Measurements from ENCODE around the gene CACNA2D3.

CACNA2D3 gene

DNA sequence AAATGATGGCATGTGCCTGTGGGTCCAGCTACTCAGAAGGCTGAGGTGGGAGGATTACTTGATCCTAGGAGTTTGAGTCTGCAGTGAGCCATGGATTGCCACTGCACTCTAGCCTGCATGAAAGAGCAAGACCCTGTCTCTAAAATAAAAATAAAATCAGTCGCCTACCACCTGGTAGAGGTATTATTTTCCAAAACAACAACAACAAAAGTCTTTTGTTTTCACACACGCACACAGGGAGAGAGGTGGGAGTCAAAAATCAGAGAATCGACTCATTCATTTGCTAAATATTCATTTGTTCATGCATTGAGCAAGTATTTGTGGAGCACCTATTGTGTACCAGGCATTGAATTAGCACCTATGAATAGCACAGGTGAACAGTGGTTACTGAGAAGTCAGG is 587.4 kb downstream of the CACNA2D3 start:
- CTCF ChIA-PET, result no interaction called here
- TF ChIP-seq ZNF384 (IDR thresholded peaks at IDR 0.05) (no peak), L3MBTL2 (conservative IDR thresholded peaks at IDR 0.05) (no peak)
- POLR2A ChIA-PET, result no interaction called here
- DNase-seq (ENCODE audit: extremely low spot score), result no peak

- no peak for DNase-seq (ENCODE audit: extremely low spot score)
- TF ChIP-seq ELF4 (IDR thresholded peaks at IDR 0.05), result no peak
- TF ChIP-seq, protein P1, sequence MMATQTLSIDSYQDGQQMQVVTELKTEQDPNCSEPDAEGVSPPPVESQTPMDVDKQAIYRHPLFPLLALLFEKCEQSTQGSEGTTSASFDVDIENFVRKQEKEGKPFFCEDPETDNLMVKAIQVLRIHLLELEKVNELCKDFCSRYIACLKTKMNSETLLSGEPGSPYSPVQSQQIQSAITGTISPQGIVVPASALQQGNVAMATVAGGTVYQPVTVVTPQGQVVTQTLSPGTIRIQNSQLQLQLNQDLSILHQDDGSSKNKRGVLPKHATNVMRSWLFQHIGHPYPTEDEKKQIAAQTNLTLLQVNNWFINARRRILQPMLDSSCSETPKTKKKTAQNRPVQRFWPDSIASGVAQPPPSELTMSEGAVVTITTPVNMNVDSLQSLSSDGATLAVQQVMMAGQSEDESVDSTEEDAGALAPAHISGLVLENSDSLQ (IDR thresholded peaks at IDR 0.05), result no peak
- ChIA-PET POLR2A (no interaction called here), CTCF (no interaction called here)
These were observed 588.6 kb downstream of the CACNA2D3 start for GRCh38 chr3:54710954-54711353.

DNA sequence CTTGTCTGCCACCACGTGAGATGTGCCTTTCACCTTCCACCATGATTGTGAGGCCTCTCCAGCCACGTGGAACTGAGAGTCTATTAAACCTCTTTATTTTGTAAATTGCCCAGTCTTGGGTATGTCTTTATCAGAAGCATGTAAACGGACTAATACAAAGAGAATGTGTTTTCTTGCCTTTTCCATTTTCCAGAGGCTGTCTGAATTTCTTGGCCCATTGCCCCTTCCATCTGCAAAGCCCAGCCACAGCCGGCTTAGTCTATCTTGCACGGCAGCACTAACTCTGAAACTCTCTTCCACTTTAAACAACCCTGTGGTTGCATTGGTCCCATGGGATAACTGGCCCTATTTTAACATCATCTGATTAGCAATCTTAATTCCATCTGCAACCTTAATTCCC is 590.2 kb downstream of the CACNA2D3 start:
- TF ChIP-seq FOXK2 (IDR thresholded peaks at IDR 0.05) (no peak), TARDBP (IDR thresholded peaks at IDR 0.05) (no peak), ZNF384 (IDR thresholded peaks at IDR 0.05) (no peak), ELF4 (IDR thresholded peaks at IDR 0.05) (no peak), FOXM1 (IDR thresholded peaks at IDR 0.05; ENCODE audit: borderline replicate concordance) (no peak), HDGF (IDR thresholded peaks at IDR 0.05; ENCODE audit: borderline replicate concordance) (no peak), NFRKB (IDR thresholded peaks at IDR 0.05) (no peak), SUZ12 (IDR thresholded peaks at IDR 0.05) (no peak), LEF1 (IDR thresholded peaks at IDR 0.05; ENCODE audit: borderline replicate concordance) (no peak)
- TF ChIP-seq, protein P1 (IDR thresholded peaks at IDR 0.05), result no peak
- ChIA-PET CTCF (no interaction called here), POLR2A (no interaction called here)
- no peak for DNase-seq (ENCODE audit: extremely low spot score)

- CTCF ChIA-PET, result no interaction called here
- no peak for TF ChIP-seq NFRKB (IDR thresholded peaks at IDR 0.05)
- no peak for TF ChIP-seq ZNF384 (IDR thresholded peaks at IDR 0.05)
- no peak for TF ChIP-seq BHLHE40 (IDR thresholded peaks at IDR 0.05; ENCODE audit: borderline replicate concordance)
- no peak for TF ChIP-seq FOXA1 (IDR thresholded peaks at IDR 0.05)
- no peak for TF ChIP-seq FOXK2 (IDR thresholded peaks at IDR 0.05)
- TF ChIP-seq LEF1 (IDR thresholded peaks at IDR 0.05; ENCODE audit: borderline replicate concordance), result no peak
- TF ChIP-seq ELF4 (IDR thresholded peaks at IDR 0.05), result no peak
- TF ChIP-seq L3MBTL2 (conservative IDR thresholded peaks at IDR 0.05), result no peak
- no peak for TF ChIP-seq HDGF (IDR thresholded peaks at IDR 0.05; ENCODE audit: borderline replicate concordance)
- TF ChIP-seq CTBP1 (IDR thresholded peaks at IDR 0.05; ENCODE audit: borderline replicate concordance), result no peak
- TF ChIP-seq ARNT (IDR thresholded peaks at IDR 0.05), result no peak
- no peak for TF ChIP-seq FOXM1 (IDR thresholded peaks at IDR 0.05; ENCODE audit: borderline replicate concordance)
- TF ChIP-seq SUZ12 (IDR thresholded peaks at IDR 0.05), result no peak
- TF ChIP-seq, protein P1 (IDR thresholded peaks at IDR 0.05), result no peak
- TF ChIP-seq SP1 (IDR thresholded peaks at IDR 0.05), result no peak
- TF ChIP-seq TARDBP (IDR thresholded peaks at IDR 0.05), result no peak
- POLR2A ChIA-PET, result no interaction called here
- no peak for DNase-seq (ENCODE audit: extremely low spot score)
These were observed 590.7 kb downstream of the CACNA2D3 start for GRCh38 chr3:54713031-54713430.

GRCh38 chr3:54713455-54713854 is 591.1 kb downstream of the CACNA2D3 start:
- TF ChIP-seq LEF1 (IDR thresholded peaks at IDR 0.05; ENCODE audit: borderline replicate concordance) (no peak), ARNT (IDR thresholded peaks at IDR 0.05) (no peak), FOXA1 (IDR thresholded peaks at IDR 0.05) (no peak), TARDBP (IDR thresholded peaks at IDR 0.05) (no peak), CTBP1 (IDR thresholded peaks at IDR 0.05; ENCODE audit: borderline replicate concordance) (no peak), BHLHE40 (IDR thresholded peaks at IDR 0.05; ENCODE audit: borderline replicate concordance) (no peak), FOXM1 (IDR thresholded peaks at IDR 0.05; ENCODE audit: borderline replicate concordance) (no peak), SUZ12 (IDR thresholded peaks at IDR 0.05) (no peak), NFRKB (IDR thresholded peaks at IDR 0.05) (no peak)
- TF ChIP-seq, protein P1 (IDR thresholded peaks at IDR 0.05), result no peak
- POLR2A ChIA-PET, result no interaction called here
- CTCF ChIA-PET, result no interaction called here
- DNase-seq (ENCODE audit: extremely low spot score), result no peak

GRCh38 chr3:54714035-54714434 is 591.7 kb downstream of the CACNA2D3 start:
- ChIA-PET POLR2A (no interaction called here), CTCF (no interaction called here)
- no peak for DNase-seq (ENCODE audit: extremely low spot score)
- no peak for TF ChIP-seq HDGF (IDR thresholded peaks at IDR 0.05; ENCODE audit: borderline replicate concordance)
- no peak for TF ChIP-seq TARDBP (IDR thresholded peaks at IDR 0.05)
- no peak for TF ChIP-seq L3MBTL2 (conservative IDR thresholded peaks at IDR 0.05)
- no peak for TF ChIP-seq FOXA1 (IDR thresholded peaks at IDR 0.05)
- TF ChIP-seq ELF4 (IDR thresholded peaks at IDR 0.05), result no peak
- no peak for TF ChIP-seq SUZ12 (IDR thresholded peaks at IDR 0.05)
- TF ChIP-seq LEF1 (IDR thresholded peaks at IDR 0.05; ENCODE audit: borderline replicate concordance), result no peak
- no peak for TF ChIP-seq CTBP1 (IDR thresholded peaks at IDR 0.05; ENCODE audit: borderline replicate concordance)
- no peak for TF ChIP-seq FOXK2 (IDR thresholded peaks at IDR 0.05)
- no peak for TF ChIP-seq SP1 (IDR thresholded peaks at IDR 0.05)
- TF ChIP-seq FOXM1 (IDR thresholded peaks at IDR 0.05; ENCODE audit: borderline replicate concordance), result no peak
- TF ChIP-seq ZNF384 (IDR thresholded peaks at IDR 0.05), result no peak
- no peak for TF ChIP-seq BHLHE40 (IDR thresholded peaks at IDR 0.05; ENCODE audit: borderline replicate concordance)
- TF ChIP-seq, protein P1 (IDR thresholded peaks at IDR 0.05), result no peak
- TF ChIP-seq ARNT (IDR thresholded peaks at IDR 0.05), result no peak
- no peak for TF ChIP-seq NFRKB (IDR thresholded peaks at IDR 0.05)

All from HEK293T (cell line).